IgD-negative memory B cell (primary cell): ENCODE data around the gene CC2D2A. TPM values are rescaled to one million over a fixed set of nuclear protein-coding genes. Genes with fewer than 3 reads are reported as not detected.
A peak's percentile ranks its signal among the peaks of the same experiment; 100 is the strongest.

Experiments
- H3K27ac Mint-ChIP-seq, 3 donors: one replicate each; pipeline ENCODE4 v1.8.0; 2020 to 2022; ENCODE audit warnings: mild to moderate bottlenecking in 3 of 3, mixed read lengths in 3 of 3, moderate library complexity in 1 of 3
- H3K27me3 Mint-ChIP-seq: one replicate; pipeline ENCODE4 v1.8.0; 2021; ENCODE audit warnings: mixed read lengths
- H3K36me3 Mint-ChIP-seq: one replicate; pipeline ENCODE4 v1.8.0; 2020; ENCODE audit warnings: mild to moderate bottlenecking, mixed read lengths
- H3K4me1 Mint-ChIP-seq, 3 donors: one replicate each; pipeline ENCODE4 v1.8.0; 2020 to 2022; ENCODE audit warnings: mixed read lengths in 3 of 3, mild to moderate bottlenecking in 1 of 3
- H3K4me3 Mint-ChIP-seq, 4 donors: one replicate each; pipeline ENCODE4 v1.8.0; 2020 to 2022; ENCODE audit warnings: mild to moderate bottlenecking in 4 of 4, mixed read lengths in 4 of 4, moderate library complexity in 3 of 4
- H3K9me3 Mint-ChIP-seq, 3 donors: one replicate each; pipeline ENCODE4 v1.8.0; 2020 to 2021; ENCODE audit warnings: mixed read lengths in 3 of 3, mild to moderate bottlenecking in 1 of 3
- polyA plus RNA-seq: library from polyadenylated mRNA; unstranded; fragments of 300-500 nt; fragmentation: Illumina TruSeq; gene quantifications from one replicate; pipeline ENCODE4 v1.2.3, GENCODE V29; 2021

Gene CC2D2A
- polyA plus RNA-seq, 1 donor from 2014 or later = not detected

DNA sequence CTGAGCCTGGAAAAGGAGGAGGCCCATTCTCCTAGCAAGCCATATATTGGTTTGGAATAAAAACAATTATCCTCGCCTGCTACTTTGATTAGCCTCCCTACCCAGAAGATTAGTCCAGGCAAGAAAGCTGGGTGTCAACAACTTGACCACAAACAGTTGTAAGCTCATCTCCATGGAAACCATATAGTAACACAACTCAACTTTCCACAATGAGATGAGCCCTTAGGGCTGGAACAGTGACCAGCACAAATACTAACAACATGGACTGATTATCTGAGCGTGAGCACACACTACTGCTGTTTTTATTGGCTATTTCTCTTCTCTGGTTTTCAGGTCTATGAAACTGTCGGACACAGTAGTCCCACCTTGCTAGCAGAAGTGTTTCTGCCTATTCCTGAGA, 80.8 kb downstream of the CC2D2A start:
- Mint-ChIP-seq H3K27me3 (no peaks in the 10 kb centered on the region), H3K4me1 (peaks cover 2 to 4% (median 4%) of the 10 kb centered on the region in 3 donors), H3K36me3 (peaks cover 2% of the 10 kb centered on the region), H3K27ac (no peak overlapping the region), H3K4me3 (no peak overlapping the region), H3K9me3 (no peaks in the 10 kb centered on the region)

DNA sequence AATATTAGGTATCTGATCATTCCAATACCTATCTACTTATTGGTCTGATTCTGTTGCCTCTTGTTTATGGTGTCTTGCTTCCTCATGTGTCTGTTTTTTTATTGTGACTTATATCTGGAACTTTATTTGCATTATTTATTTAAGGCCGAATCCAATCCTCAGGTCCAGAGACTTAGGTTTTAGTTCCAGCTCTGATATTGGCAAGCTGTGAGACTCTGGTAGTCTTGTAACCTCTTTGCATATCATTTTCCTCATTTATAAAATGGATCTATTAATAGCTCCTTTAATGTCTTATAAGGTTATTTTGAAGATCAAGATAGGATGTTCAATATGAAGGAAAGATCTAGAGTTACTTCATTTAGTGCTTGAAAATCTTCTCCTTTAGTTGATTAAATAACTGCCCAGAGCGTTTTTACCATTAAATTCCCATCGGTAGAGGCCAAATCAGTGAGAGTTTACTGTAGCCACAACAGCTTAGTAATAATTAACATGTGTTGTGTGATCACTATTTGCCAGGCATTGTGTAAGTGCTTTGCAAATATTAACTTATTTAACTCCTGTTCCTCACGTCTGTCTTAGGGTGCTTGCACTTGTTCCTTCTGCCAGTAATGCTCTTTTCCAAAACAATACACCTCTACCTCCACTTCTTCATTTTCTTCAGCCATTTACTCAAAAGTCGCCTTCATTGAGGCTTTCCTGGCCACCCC, 82.2 kb downstream of the CC2D2A start:
- Mint-ChIP-seq H3K36me3 (peaks cover 2% of the 10 kb centered on the region), H3K9me3 (no peaks in the 10 kb centered on the region), H3K4me3 (no peak overlapping the region), H3K27ac (no peak overlapping the region), H3K4me1 (peaks cover 2 to 4% (median 3%) of the 10 kb centered on the region in 3 donors), H3K27me3 (no peaks in the 10 kb centered on the region)

- no peak overlapping the region for H3K4me3 Mint-ChIP-seq
- no peaks in the 10 kb centered on the region for H3K27me3 Mint-ChIP-seq
- H3K36me3 Mint-ChIP-seq = peaks cover 2% of the 10 kb centered on the region
- no peaks in the 10 kb centered on the region for H3K4me1 Mint-ChIP-seq
- H3K27ac Mint-ChIP-seq = no peak overlapping the region
- no peaks in the 10 kb centered on the region for H3K9me3 Mint-ChIP-seq
Observed at GRCh38 chr4:15552557-15553362, 83.1 kb downstream of the CC2D2A start.

GRCh38 chr4:15556511-15557092, 86.9 kb downstream of the CC2D2A start:
- H3K4me1 Mint-ChIP-seq = peaks cover 2 to 6% (median 3%) of the 10 kb centered on the region in 3 donors
- no peaks in the 10 kb centered on the region for H3K9me3 Mint-ChIP-seq
- H3K27ac Mint-ChIP-seq = no peak overlapping the region
- H3K27me3 Mint-ChIP-seq = no peaks in the 10 kb centered on the region
- H3K4me3 Mint-ChIP-seq = no peak overlapping the region
- no peaks in the 10 kb centered on the region for H3K36me3 Mint-ChIP-seq

GRCh38 chr4:15557786-15558550, 88.3 kb downstream of the CC2D2A start:
- peaks cover 2% of the 10 kb centered on the region for H3K36me3 Mint-ChIP-seq
- H3K9me3 Mint-ChIP-seq = peaks cover 0 to 1% (median 0%) of the 10 kb centered on the region in 3 donors
- no peak overlapping the region for H3K27ac Mint-ChIP-seq
- H3K4me1 Mint-ChIP-seq = peaks cover 4 to 7% (median 4%) of the 10 kb centered on the region in 3 donors
- no peak overlapping the region for H3K4me3 Mint-ChIP-seq
- no peaks in the 10 kb centered on the region for H3K27me3 Mint-ChIP-seq

GRCh38 chr4:15558561-15558960, 88.9 kb downstream of the CC2D2A start:
- no peaks in the 10 kb centered on the region for H3K27me3 Mint-ChIP-seq
- peaks cover 4 to 7% (median 4%) of the 10 kb centered on the region in 3 donors for H3K4me1 Mint-ChIP-seq
- no peak overlapping the region for H3K27ac Mint-ChIP-seq
- H3K4me3 Mint-ChIP-seq = no peak overlapping the region
- peaks cover 2% of the 10 kb centered on the region for H3K36me3 Mint-ChIP-seq
- H3K9me3 Mint-ChIP-seq = peaks cover 0 to 1% (median 0%) of the 10 kb centered on the region in 3 donors

DNA sequence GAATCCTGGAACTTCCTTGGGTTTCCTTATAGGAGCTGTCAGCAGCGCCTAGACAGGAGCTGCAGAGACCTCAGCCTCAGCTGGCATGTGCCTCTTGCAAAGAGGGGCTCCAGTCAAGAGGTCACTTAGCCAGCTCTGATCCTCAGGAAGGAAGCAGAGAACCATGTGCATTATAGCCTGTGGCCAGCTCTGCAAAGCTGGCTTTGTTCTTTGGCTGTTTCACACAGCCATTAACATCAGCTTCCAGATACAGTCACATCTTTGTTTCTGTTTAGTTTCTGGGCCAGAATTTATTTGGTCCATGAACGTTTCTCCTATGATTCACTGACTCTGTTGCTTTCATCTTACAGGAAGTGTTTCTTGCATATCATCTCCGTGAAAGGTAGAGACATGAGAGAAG, 92.4 kb downstream of the CC2D2A start:
- H3K4me3 Mint-ChIP-seq = no peak overlapping the region
- H3K9me3 Mint-ChIP-seq = peaks cover 0 to 1% (median 0%) of the 10 kb centered on the region in 3 donors
- peaks cover 4 to 7% (median 4%) of the 10 kb centered on the region in 3 donors for H3K4me1 Mint-ChIP-seq
- H3K27me3 Mint-ChIP-seq = no peaks in the 10 kb centered on the region
- no peak overlapping the region for H3K27ac Mint-ChIP-seq
- H3K36me3 Mint-ChIP-seq = peaks cover 3% of the 10 kb centered on the region

GRCh38 chr4:15562623-15563022, 92.9 kb downstream of the CC2D2A start:
- Mint-ChIP-seq H3K4me1 (peaks cover 4 to 7% (median 4%) of the 10 kb centered on the region in 3 donors), H3K27me3 (no peaks in the 10 kb centered on the region), H3K9me3 (peaks cover 0 to 2% (median 1%) of the 10 kb centered on the region in 3 donors), H3K36me3 (peaks cover 3% of the 10 kb centered on the region), H3K27ac (no peak overlapping the region), H3K4me3 (no peak overlapping the region)

DNA sequence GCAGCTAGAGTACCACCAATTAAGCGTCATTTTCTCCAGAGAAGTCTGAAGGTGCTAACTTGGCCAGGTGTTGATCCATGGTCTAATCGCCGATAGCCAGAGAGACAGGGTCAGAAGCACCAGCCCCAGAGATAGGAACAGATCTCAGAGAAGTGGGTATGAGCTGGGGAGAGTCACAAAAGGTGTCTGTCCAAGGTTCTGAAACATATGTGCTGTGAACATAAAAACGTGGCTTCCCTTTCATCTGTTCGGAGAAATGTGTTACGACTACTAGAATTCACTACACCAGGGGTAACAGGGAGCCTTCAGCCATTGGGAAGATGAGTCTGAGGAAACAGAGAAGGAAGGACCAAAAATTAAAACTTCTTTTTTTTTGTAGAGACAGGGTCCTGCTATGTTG, 94.2 kb downstream of the CC2D2A start:
- peaks cover 4 to 7% (median 4%) of the 10 kb centered on the region in 3 donors for H3K4me1 Mint-ChIP-seq
- no peak overlapping the region for H3K4me3 Mint-ChIP-seq
- H3K36me3 Mint-ChIP-seq = peaks cover 3% of the 10 kb centered on the region
- H3K9me3 Mint-ChIP-seq = peaks cover 0 to 2% (median 1%) of the 10 kb centered on the region in 3 donors
- no peaks in the 10 kb centered on the region for H3K27me3 Mint-ChIP-seq
- no peak overlapping the region for H3K27ac Mint-ChIP-seq

DNA sequence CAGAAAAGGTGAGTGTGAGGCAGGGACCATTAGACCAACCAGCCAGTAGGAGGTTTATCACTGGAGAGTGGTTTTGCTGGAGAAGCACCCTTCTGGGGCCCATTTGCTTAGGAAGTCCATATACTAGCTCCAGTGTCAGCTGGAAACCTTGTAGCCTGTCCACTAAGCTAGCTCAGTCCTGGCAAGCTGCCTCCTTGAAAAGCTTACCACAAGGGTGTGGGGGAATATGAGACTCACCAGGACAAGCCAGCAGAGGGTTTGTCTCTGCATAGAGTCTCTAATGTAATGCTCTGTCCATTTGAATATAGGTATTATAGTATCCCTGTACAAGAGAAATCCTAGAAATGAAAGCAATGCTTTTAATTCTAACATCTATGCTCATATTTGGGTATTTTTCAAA, 99.1 kb downstream of the CC2D2A start:
- Mint-ChIP-seq H3K27me3 (no peaks in the 10 kb centered on the region), H3K27ac (no peak overlapping the region), H3K9me3 (peaks cover 0 to 4% (median 0%) of the 10 kb centered on the region in 3 donors), H3K4me1 (no peaks in the 10 kb centered on the region), H3K4me3 (no peak overlapping the region), H3K36me3 (peaks cover 9% of the 10 kb centered on the region)

- Mint-ChIP-seq H3K9me3 (peaks cover 0 to 4% (median 0%) of the 10 kb centered on the region in 3 donors), H3K4me3 (no peak overlapping the region), H3K4me1 (no peaks in the 10 kb centered on the region), H3K36me3 (peaks cover 9% of the 10 kb centered on the region), H3K27me3 (no peaks in the 10 kb centered on the region), H3K27ac (no peak overlapping the region)
Observed at GRCh38 chr4:15569746-15570145, 100.1 kb downstream of the CC2D2A start.

- H3K9me3 Mint-ChIP-seq = no peaks in the 10 kb centered on the region
- H3K4me3 Mint-ChIP-seq = no peak overlapping the region
- peaks cover 2% of the 10 kb centered on the region for H3K36me3 Mint-ChIP-seq
- no peaks in the 10 kb centered on the region for H3K27me3 Mint-ChIP-seq
- H3K27ac Mint-ChIP-seq = no peak overlapping the region
- H3K4me1 Mint-ChIP-seq = no peaks in the 10 kb centered on the region
Observed at GRCh38 chr4:15575966-15576365, 106.3 kb downstream of the CC2D2A start.

DNA sequence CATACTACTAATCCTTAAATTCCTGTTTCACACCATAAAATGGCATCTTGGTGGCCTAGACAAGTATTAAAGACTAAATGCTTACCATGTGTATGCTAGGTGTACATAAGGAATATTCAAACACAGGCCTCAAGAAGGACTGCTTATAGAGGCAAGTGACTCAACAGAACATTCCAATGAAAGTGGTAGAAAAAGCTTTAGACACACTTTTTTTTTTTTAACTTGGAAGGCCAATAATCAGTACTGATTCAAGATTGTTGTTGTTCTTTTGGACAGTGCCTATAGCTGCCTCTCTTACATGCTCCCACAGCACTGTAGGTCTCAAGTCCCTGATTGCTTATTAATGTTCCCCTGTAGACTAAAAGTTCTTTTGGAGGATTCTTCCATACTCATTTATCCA, 107.8 kb downstream of the CC2D2A start:
- no peaks in the 10 kb centered on the region for H3K9me3 Mint-ChIP-seq
- H3K27me3 Mint-ChIP-seq = no peaks in the 10 kb centered on the region
- no peaks in the 10 kb centered on the region for H3K4me1 Mint-ChIP-seq
- peaks cover 3% of the 10 kb centered on the region for H3K36me3 Mint-ChIP-seq
- H3K4me3 Mint-ChIP-seq = no peak overlapping the region
- no peak overlapping the region for H3K27ac Mint-ChIP-seq

DNA sequence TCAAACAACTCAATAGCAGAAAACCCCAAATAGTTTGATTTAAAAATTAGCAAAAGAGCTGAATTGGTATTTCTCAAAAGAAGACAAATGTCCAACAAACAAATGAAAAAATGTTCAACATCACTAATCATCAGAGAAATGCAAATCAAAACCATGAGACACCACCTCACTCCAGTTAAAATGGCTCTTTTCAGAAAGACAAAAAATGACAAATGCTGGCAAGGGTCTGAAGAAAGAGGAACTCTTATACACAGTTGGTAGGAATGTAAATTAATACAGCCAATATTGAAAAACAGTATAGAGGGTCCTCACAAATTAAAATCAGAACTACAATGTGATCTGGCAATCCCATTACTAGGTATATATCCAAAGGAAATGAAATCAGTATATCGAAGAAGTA, 115.1 kb downstream of the CC2D2A start:
- Mint-ChIP-seq H3K4me3 (peak overlapping the region in 2 of 4 donors; percentile 2 to 37), H3K4me1 (peaks cover 13 to 15% (median 15%) of the 10 kb centered on the region in 3 donors), H3K36me3 (peaks cover 3% of the 10 kb centered on the region), H3K27me3 (no peaks in the 10 kb centered on the region), H3K9me3 (no peaks in the 10 kb centered on the region), H3K27ac (no peak overlapping the region)

DNA sequence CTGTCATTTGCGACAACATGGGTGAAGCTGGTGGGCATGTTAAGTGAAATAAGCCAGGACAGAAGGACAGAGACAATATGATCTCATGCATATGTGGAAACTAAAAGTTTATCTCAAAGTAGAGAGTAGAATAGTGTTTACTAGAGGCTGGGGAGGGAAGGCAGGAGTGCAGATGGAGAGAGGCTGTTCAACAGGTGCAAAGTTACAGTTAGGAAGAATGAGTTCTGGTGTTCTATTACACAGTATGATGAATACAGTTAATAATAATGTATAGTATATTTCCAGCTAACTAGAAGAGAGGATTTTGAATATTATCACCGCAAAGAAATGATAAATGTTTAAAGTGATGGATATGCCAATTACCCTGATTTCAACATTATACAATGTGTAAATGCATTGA, 115.6 kb downstream of the CC2D2A start:
- no peaks in the 10 kb centered on the region for H3K27me3 Mint-ChIP-seq
- no peak overlapping the region for H3K4me3 Mint-ChIP-seq
- peaks cover 3% of the 10 kb centered on the region for H3K36me3 Mint-ChIP-seq
- no peak overlapping the region for H3K27ac Mint-ChIP-seq
- H3K9me3 Mint-ChIP-seq = no peaks in the 10 kb centered on the region
- peaks cover 13 to 15% (median 15%) of the 10 kb centered on the region in 3 donors for H3K4me1 Mint-ChIP-seq
